Ascending aorta (tissue), 2 donors: ENCODE measurements around the gene JPH3. TPM values are rescaled to one million over a fixed set of nuclear protein-coding genes. Genes with fewer than 3 reads are reported as not detected.

ENCODE experiments used
- DNase-seq, 2 donors: peaks; one replicate each; pipeline ENCODE4 v3.0.0-alpha.2; 2019; ENCODE audit warnings: low spot score in 2 of 2
- H3K27ac ChIP-seq, 2 donors: fragments of 200-600 bp; sonication (generic); one replicate each; pipeline ENCODE4 v1.5.1; 2016 to 2017; ENCODE audit warnings: mild to moderate bottlenecking in 1 of 2
- H3K27me3 ChIP-seq: fragments of 200-600 bp; sonication (generic); one replicate; pipeline ENCODE4 v1.5.1; 2017
- H3K36me3 ChIP-seq, 2 donors: fragments of 200-600 bp; sonication (generic); one replicate each; pipeline ENCODE4 v1.5.1; 2016
- H3K4me1 ChIP-seq, 2 donors: fragments of 200-600 bp; sonication (generic); one replicate each; pipeline ENCODE4 v1.5.1; 2016 to 2017; ENCODE audit warnings: mild to moderate bottlenecking in 1 of 2
- H3K4me3 ChIP-seq, 2 donors: fragments of 200-600 bp; sonication (generic); one replicate each; pipeline ENCODE4 v1.5.1; 2016 to 2017; ENCODE audit warnings: mild to moderate bottlenecking in 1 of 2
- H3K9me3 ChIP-seq, 2 donors: fragments of 200-600 bp; sonication (generic); one replicate each; pipeline ENCODE4 v1.5.1; 2016
- CTCF ChIP-seq, 3 experiments: fragments of 200-600 bp in 2 of 3; fragments of 450-650 bp in 1 of 3; sonication (generic) in 2 of 3; IDR thresholded peaks; one replicate each; pipeline ENCODE4 v1.5.1; 2016 to 2019; ENCODE audit warnings: antibody characterized with exemption in 3 of 3, mild to moderate bottlenecking in 1 of 3, moderate library complexity in 1 of 3
- intact Hi-C: fragments of 100-400 bp; cut with DNase I; formaldehyde crosslinking; loops from one replicate; pipeline ENCODE4 v1.15.1; 2023
- total RNA-seq: library from RNA; depleted of rRNA; stranded (reverse); fragments of >200 nt; gene quantifications from one replicate; pipeline ENCODE4 v1.1.0, GENCODE V29; 2016

JPH3 gene
- total RNA-seq, 1 donor from 2014 or later = not detected

- DNase-seq = no peak
- Histone ChIP-seq H3K4me3 (no peak overlapping the region), H3K9me3 (no peaks in the 10 kb centered on the region), H3K27ac (no peak overlapping the region), H3K27me3 (no peaks in the 10 kb centered on the region), H3K36me3 (no peaks in the 10 kb centered on the region), H3K4me1 (peaks cover 4 to 14% of the 10 kb centered on the region in 2 donors)
- no peak for TF ChIP-seq CTCF (IDR thresholded peaks at IDR 0.05)
- intact Hi-C loops = loop anchor here (1.0 kb wide), 1 partner anchor 49 kb away; no protein-coding TSS in a partner anchor
These were observed 14.7 kb upstream of the JPH3 start for GRCh38 chr16:87587636-87588035.

GRCh38 chr16:87592018-87592712 is 10.1 kb upstream of the JPH3 start:
- H3K4me1 ChIP-seq = peaks cover 0 to 3% of the 10 kb centered on the region in 2 donors
- no peaks in the 10 kb centered on the region for H3K36me3 ChIP-seq
- no peak overlapping the region for H3K27ac ChIP-seq
- no peak for TF ChIP-seq CTCF (IDR thresholded peaks at IDR 0.05)
- intact Hi-C loops = no loop called here
- H3K27me3 ChIP-seq = no peaks in the 10 kb centered on the region
- no peak overlapping the region for H3K4me3 ChIP-seq
- no peaks in the 10 kb centered on the region for H3K9me3 ChIP-seq
- DNase-seq = no peak

GRCh38 chr16:87593710-87594258 is 8.5 kb upstream of the JPH3 start:
- DNase-seq = no peak
- Histone ChIP-seq H3K4me1 (peaks cover 0 to 3% of the 10 kb centered on the region in 2 donors), H3K27ac (no peak overlapping the region), H3K27me3 (no peaks in the 10 kb centered on the region), H3K36me3 (no peaks in the 10 kb centered on the region), H3K9me3 (no peaks in the 10 kb centered on the region), H3K4me3 (no peak overlapping the region)
- no peak for TF ChIP-seq CTCF (IDR thresholded peaks at IDR 0.05)
- intact Hi-C loops = no loop called here

GRCh38 chr16:87595712-87596111 is 6.6 kb upstream of the JPH3 start:
- no peak for DNase-seq
- H3K4me3 ChIP-seq = no peak overlapping the region
- TF ChIP-seq CTCF (IDR thresholded peaks at IDR 0.05) = no peak
- H3K9me3 ChIP-seq = no peaks in the 10 kb centered on the region
- H3K27me3 ChIP-seq = no peaks in the 10 kb centered on the region
- H3K4me1 ChIP-seq = no peaks in the 10 kb centered on the region
- H3K27ac ChIP-seq = no peak overlapping the region
- intact Hi-C loops = no loop called here
- H3K36me3 ChIP-seq = no peaks in the 10 kb centered on the region

GRCh38 chr16:87597324-87597830 is 4.9 kb upstream of the JPH3 start:
- Histone ChIP-seq H3K4me1 (no peaks in the 10 kb centered on the region), H3K27ac (no peak overlapping the region), H3K9me3 (no peaks in the 10 kb centered on the region), H3K36me3 (no peaks in the 10 kb centered on the region), H3K4me3 (no peak overlapping the region), H3K27me3 (no peaks in the 10 kb centered on the region)
- intact Hi-C loops = no loop called here
- no peak for TF ChIP-seq CTCF (IDR thresholded peaks at IDR 0.05)
- DNase-seq = no peak
